NCI-H345 treated with DMSO at 0.1 percent for 48 hours (cell line): ENCODE measurements around the gene DLG2.

Source experiments
- DNase-seq: peaks from one replicate; lab custom pipeline; 2025; ENCODE audit not compliant: unreplicated experiment; lab: John Stamatoyannopoulos, UW

The DLG2 gene

GRCh38 chr11:84164728-84165127, 1462.4 kb downstream of the DLG2 start:
- DNase-seq, result no peak

DNA sequence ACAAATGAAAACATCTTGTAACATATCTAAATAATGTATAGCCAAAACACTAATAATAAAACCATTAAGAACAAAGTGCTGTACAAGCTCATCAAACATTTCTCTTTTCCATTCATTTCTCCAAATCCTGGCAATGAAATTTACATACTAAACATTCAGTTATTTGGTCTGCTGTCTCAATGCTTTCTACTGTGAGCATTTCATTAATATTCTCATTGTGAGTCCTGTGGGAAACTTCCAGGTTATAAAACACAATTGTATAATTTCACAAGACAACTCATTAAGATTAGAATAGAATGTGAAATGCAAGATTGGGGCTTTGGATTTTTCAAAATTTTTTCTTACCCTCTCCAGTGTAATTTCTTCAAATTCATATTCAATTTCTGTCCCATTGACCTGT, 1464.0 kb downstream of the DLG2 start:
- no peak for DNase-seq

GRCh38 chr11:84157639-84158038, 1469.5 kb downstream of the DLG2 start:
- DNase-seq, result no peak

- DNase-seq, result no peak
Measured at GRCh38 chr11:84146826-84147225, 1480.3 kb downstream of the DLG2 start.

DNA sequence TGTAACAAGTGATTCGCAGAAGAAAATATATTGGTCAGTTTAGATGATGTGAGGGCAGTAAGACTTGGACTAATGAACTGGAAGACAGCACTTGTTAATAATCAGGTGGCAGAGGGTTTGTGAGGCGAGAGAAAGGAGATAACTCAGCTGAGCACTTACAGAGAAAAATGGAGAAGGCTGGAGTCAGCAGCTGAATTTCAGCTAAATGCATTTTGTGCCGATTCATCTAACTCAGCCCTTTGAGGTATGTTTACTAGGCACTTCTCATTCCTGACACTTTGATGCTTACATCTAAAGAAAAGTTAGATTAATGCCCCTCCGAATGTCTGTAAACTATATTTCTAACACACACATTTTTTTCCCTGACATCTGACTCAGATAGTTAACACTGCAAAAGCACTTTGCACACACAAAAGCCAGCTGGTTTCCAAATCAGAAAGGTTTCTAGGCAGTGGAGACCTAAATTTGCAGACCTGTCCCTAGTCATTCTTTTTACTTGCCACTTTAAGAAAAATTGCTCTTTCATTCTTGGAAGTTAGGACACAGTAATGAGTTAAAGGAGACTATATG, 1481.4 kb downstream of the DLG2 start:
- no peak for DNase-seq

GRCh38 chr11:84144531-84144930, 1482.6 kb downstream of the DLG2 start:
- no peak for DNase-seq

DNA sequence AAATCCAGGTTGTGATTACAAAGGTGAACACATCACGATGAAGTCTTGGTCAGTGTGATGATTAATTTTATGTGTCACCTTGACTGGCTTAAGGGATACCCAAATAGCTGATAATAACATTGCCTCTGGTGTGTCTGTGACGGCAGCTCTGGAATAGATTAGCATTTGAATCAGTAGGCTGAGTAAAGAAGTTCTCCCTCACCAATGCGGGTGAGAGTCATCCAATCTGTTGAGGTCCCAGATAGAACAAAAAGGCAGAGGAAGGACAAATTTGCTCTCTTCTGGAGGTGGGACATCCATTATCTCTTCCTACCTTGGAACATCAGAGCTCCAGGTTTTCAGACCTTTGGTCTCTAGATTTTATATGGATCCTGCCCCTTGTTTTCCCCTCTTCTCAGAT, 1484.7 kb downstream of the DLG2 start:
- no peak for DNase-seq

DNA sequence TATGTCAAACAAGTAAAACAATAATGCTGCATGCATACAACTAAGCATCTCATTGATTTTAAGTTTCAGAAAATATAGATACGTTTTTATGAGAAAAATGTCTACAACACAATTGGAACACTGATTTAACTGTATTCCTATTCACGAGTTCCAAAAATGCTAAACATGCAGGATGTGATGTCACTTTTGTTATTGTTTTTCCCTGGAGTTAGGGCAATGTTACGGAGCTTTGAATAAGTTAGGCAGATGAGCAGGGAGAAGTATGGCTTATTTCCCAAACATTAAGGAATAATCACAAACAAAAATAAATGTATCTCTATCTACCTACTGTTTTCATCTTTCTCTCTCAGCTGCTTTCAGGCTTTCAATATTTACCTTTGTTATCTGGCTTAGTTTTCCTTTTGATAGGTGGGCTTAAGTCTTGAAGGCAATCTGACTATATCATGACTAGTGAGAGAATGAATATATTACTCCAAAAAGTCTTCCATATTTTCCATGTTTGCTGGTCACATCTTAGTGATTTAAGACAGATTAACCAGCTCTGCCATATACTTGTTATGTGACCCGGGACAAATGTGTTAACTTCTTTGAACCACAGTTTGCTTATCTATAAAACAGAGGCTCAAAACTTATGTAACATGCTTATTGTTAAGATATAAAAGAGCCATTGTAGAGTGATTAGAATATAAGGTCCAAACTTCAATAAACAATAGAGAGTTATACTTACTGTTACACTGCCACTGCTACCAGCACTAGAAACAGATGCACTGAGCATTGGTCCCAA, 1486.6 kb downstream of the DLG2 start:
- DNase-seq, result no peak

DNA sequence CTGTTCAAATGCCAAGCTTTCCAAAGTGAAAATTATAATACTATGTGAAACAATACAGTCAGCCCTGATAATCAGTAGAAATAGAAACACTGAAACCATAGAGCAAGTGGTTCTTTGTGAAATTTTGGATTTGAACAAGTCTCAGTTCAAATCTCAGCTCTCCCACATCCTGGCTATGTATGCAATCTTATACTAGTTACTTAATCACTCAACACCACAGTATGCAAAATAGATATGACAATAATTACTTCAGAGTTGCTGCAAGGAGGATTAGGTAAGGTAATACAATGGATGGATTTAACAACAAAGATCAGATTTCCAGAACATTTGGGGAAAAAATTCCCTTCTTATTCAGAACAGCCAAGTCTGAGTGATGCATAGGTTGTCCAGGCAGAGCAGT, 1489.2 kb downstream of the DLG2 start:
- DNase-seq, result no peak

DNA sequence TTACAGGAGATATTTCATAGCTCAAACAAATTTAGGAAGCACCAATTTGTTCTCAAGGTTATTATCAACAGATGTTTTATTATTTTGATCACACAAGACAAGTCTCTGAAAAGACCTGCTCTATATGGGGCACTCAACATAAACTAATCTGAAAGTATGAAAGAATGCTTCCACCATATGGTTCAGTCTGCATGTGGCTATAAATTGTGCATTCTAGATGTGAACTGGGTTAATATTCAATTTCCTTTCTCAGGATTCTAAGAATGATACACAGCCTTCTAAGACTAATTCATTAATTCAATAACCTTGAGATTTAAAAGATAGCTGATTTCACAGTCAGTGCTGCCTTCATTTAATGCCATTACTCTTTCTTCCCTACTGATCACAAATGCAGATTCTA, 1489.6 kb downstream of the DLG2 start:
- DNase-seq, result no peak

- no peak for DNase-seq
Measured at GRCh38 chr11:84136926-84137325, 1490.2 kb downstream of the DLG2 start.

DNA sequence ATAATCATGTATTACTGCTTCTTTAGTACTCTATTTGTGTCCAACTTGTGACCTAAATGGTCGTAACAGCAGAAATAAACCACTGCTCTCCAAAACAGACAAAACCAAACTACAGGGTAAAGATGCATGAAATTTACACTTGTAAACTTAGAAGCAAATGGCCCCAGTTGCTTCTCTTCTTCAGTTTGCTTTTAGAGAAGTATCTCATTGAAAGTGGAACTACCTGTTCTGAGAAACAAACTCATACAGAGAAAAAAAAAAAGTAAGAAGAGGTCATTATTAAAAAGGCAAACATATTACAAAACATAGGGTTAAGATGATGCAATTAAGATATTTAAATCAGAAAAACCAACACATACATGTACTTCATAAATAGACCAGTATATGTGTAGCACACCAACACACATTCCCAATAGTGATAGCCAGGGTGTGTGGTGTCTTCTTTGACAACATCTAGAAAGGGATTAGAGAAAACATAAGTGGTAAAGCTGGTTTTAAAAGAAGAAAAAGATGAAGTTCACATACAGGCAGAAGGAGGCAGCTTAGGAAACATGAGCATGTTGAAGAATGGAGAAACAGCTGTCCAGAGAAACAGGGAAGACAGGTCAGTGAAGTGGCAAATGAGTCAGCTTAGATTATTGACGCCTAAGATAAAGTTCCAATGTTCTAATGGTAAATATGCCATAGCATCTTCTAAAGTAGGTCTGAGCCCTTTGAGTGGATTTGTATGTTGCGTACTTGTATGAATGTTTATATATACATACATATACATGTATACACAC, 1496.3 kb downstream of the DLG2 start:
- no peak for DNase-seq

DNA sequence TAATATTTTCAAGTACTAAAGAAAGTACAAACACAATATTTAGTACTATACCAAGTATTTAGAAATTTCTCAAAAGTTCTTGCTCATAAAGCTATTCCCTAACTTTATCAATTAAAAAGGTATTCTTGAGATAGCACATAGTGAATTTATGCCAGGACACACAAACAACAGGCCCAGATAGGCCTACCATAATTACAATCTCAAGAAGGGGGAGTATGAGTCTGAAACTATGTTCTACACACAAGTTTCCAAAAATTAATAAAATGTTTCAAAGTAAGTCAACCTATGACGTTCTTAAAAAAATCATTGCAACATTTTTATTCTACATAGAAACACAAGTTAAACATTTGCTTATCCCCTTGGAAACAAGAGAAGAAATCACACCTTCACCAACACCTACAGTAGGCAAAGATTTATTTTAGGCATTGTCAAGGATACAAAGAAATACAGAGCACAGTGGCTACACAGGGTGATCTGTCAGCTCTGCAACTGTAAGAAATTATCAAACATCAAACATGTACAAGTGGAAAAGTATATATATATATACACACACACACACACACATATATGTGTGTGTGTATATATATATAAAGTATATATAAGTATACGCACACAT, 1497.1 kb downstream of the DLG2 start:
- DNase-seq, result no peak

DNA sequence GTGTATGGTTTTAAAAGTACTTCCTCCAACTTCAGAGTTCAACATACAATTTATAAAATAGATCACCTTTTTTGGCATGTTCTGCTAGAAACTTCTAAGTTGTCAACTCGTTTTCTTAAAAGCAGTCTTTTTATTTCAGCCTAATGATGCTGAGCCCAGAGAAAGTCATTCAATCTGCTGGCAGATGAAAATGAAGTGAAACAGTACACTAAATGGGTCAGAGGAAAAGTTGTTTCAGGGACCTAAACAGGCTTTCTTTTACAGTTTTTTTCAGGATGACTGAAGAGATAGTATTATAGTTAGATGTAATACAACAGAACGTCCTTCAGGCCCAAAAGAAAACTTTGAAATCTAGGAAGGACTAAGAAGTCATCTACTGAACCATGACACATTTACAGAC, 1498.3 kb downstream of the DLG2 start:
- DNase-seq, result no peak

DNA sequence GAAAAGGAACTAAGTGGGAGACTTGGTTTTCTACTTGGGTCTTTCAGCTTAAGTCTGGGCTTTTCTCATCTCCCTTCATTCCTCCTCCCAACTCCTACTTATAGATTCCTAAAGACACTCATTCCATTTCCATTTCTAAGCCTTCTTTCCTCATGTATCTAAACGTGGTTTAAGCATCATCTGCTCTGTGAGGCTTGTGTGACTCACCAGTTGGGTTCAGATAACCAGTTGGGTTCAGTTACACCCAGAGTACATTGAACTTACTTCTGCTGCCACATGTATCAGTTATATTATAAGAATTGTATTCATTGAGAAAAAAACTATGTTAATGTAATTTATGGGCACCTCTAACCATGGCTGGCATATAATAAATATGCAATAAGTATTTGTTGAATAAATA, 1509.8 kb downstream of the DLG2 start:
- no peak for DNase-seq

GRCh38 chr11:84106541-84106940, 1520.6 kb downstream of the DLG2 start:
- no peak for DNase-seq

GRCh38 chr11:84105148-84105547, 1522.0 kb downstream of the DLG2 start:
- DNase-seq, result no peak

GRCh38 chr11:84103096-84103495, 1524.0 kb downstream of the DLG2 start:
- peak; percentile 66 for DNase-seq

DNA sequence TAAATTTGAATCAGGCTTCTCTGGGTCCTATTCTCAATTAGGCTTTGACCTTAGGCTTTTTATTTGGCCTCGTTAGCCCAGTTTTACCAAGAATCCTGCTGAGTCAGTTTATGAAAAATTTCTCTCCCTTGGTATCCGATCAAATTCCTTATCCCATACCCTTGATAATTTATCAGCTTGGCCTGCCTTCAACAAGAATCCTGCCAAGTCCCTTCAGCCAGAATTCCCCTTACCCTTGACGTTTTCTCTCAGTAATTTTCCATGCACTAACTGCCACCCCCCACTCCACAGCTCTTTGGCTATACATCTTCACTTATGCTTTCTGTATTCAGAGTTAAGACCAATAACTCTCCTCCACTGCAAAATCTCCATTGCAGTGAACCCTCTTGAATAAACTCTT, 1530.0 kb downstream of the DLG2 start:
- no peak for DNase-seq

DNA sequence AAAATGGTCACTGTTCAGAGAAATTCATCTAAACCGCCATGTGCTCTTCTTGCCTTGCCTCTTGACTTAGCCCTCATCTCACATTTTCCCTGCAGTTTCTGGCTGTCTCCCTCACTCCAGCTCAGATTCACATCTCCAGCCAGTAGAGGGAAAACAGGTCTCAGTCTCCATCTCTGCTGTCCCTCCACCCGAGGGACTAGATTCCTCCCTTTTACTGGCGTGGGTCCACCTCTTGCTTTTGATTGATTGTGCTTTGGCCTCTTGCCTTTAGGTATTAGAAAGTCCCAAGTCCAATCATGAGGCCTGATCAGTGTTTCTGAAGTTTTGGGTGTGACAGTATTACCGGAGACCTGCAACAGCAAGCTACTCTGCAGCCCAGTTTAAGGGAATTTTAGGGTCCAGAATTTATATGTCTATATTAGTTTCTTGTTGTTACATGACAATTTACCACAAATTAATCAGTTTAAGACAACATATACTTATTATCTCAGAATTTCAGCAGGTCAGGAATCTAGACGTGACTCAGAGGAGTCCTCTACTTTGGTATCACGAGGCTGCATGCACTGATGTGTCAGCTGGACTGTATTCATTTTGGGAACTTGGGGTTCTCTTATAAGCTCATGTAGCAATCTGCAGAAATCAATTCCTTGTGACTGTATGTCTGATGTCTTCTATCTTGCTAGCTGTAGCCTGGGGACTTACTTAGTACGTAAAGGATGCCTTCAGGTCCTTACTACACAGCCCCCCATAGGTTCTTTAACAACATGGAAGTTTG, 1535.7 kb downstream of the DLG2 start:
- no peak for DNase-seq
